Measurements from ENCODE around the gene MYOD1.

Gene MYOD1

GRCh38 chr11:17751558-17751957, 32.2 kb downstream of the MYOD1 start:
- DNase-seq: no peak

GRCh38 chr11:17752144-17752543, 32.8 kb downstream of the MYOD1 start:
- no peak for DNase-seq

DNA sequence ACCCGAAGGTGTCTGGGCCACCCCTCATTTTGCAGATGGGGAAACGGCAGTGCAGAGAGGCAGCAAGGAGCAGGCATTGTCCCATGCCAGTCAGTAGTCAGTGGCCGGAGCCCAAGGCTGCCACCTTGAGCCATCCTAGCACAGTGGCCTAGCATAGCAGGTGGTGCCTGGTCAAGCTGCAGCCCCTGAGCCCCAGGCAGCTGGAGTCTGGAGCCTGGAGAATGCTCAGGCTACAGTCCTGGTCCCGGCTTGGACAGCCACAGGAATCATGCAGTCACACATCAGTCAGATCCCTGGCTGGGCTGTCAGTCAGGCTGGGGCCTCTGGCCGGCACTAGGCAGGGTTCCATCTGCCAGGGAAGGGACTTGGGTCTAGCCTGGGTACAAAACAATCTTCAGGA, 33.8 kb downstream of the MYOD1 start:
- DNase-seq: no peak

- no peak for DNase-seq
Measured at GRCh38 chr11:17753641-17754040, 34.3 kb downstream of the MYOD1 start.

DNA sequence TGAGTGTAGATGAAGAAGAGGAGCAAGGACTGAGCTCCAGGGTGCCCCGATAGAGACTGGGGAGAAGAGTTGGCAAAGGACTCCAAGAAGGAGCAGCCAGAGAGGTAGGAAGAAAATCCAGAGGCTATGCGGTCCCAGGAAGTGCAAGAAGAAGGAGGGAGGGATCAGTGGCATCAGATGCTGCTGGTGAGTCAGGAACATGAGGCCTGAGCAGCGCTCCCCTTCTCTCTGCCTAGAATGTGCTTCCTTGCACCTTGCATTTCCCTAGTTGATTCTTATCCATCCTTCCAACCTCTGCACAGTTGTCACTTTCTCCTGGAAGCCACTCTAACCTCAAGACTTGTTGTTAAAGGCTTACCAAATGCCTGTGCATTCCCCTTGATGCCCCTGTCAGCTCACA, 36.5 kb downstream of the MYOD1 start:
- no peak for DNase-seq

DNA sequence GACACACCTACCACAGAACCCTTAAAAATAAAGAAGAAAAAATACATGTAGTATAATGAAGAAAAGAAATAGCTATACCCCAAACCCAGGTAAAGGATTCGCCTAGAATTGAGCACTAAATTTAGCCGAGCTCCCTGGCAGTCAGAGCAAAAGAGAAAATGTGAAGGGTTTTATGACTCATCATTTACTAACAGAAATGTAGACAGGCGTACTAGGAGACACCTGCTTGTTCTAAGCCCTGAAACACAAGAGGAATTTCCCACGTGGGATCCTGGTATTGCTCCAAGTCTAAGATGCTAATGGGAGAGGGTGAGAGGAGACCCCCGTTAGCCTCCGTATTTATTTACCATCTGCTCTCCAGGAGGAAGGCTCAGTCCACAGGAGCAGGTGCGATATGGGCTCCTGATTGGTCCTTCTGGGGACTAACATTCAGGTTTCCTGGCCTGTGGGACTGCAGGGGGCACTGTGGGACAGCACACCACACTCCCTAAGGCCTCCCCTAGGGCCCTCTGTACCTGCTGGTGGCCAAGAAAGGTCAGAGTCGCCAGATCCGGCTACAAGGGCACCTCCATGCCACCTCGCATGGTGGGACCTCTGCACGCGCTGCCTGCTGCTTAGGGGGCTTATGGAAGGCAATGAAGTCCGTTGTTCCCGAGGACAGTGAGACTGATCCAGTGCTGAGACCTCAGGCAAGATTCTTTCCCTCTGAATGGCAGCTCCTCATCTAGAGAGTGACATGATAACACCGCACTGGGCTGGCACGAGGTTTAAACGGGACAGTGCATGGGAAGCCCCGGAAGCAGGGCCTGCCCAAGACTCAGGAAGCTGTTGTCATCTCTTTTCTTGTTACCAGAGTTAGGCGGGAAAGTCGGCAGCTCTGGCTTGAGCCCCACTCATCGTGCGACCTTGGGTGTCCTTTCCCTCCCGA, 41.0 kb downstream of the MYOD1 start:
- no peak for DNase-seq

GRCh38 chr11:17762309-17762974, 43.1 kb downstream of the MYOD1 start:
- DNase-seq: no peak

DNA sequence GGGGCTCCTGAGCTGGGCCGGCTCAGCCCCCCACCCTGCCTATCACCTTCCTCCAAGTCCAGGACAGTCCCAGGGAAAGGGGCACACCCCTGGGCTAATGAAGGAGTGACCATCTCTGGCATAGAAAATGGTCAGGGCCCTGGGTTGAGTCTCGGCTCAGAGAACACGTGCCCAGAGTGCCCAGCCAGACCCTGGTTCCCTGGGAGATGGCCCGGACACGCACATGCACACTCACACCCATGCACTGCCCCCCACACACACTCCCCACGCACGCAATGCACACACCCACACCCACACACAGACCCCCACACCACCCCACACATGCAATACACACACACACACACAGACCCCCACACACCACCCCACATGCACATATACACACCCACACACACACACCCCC, 43.9 kb downstream of the MYOD1 start:
- no peak for DNase-seq

GRCh38 chr11:17763703-17764102, 44.3 kb downstream of the MYOD1 start:
- no peak for DNase-seq

DNA sequence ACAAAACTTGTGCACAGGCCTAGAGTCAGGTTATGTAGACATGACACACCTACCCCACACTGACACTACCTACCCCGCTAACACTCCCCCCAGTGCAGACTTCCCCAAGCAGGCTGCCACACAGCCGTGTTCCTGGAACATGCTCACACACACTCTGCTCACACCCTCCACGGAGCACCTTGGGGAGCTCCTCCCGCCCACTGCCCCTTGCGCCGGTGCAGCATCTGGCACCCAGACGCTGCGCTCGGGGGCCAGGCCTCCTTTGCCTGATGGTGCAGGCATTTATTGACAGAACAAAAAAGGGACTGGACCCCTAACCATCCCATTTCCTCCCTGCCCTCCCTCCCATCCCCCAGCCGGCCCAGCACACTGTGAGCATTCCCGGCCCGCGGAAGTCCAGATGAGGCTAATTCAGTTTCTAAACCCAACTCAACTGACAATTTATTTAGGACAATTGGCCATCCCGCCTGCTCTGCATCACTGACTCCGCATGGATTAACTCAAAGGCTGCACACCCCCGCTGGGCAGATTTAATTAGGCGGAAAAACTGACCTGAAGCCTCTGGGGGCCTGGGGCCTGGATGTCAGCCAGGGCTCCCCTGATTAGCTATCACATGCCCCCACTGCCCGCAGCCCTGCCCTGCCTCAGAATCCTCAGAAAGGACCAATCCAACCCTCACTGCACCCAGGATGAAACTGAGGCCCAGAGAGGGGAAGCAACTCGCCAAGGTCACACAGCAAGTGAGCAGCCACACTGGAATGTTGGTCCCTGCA, 45.3 kb downstream of the MYOD1 start:
- DNase-seq: no peak

GRCh38 chr11:17765356-17766072, 46.1 kb downstream of the MYOD1 start:
- no peak for DNase-seq

DNA sequence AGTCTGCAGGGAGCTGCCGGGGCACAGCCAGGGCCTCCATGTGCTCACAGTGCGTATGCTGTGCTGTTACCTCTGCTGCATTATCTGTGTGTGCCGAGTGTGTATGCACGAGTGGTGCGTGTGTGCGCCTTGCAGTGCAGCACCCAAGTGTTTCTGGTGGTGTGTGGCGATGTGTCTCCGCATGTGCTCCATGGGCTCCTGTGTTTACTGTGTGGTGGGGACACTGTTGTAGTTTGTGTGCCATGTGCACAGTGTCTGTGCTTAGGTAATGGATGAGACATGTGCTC, 46.6 kb downstream of the MYOD1 start:
- DNase-seq: no peak

GRCh38 chr11:17766590-17766989, 47.2 kb downstream of the MYOD1 start:
- no peak for DNase-seq

GRCh38 chr11:17767301-17767885, 48.0 kb downstream of the MYOD1 start:
- peak; percentile 13 for DNase-seq

GRCh38 chr11:17767914-17768313, 48.5 kb downstream of the MYOD1 start:
- DNase-seq: peak; percentile 6

DNA sequence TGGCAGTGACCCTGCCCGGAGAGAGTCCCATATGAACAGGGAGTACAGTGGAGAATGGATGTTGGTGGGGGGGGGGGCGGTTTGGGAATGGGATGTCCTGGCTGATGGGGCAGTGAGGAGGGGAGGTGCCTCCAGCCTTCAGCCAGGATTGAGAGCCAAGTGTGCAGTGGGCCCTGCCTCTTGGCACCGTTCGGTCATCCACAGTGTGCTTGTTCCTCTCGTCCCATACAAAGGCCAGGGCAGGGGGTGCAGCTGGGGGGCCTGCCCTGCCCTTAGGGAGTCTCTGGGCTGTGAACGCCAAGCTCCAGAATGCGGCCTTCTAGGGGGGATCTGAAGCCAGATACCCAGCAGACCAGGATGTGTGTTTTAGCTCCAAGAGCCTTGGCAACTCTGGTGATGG, 49.2 kb downstream of the MYOD1 start:
- DNase-seq: peak; percentile 13

- DNase-seq: no peak
Measured at GRCh38 chr11:17769218-17769617, 49.8 kb downstream of the MYOD1 start.

DNA sequence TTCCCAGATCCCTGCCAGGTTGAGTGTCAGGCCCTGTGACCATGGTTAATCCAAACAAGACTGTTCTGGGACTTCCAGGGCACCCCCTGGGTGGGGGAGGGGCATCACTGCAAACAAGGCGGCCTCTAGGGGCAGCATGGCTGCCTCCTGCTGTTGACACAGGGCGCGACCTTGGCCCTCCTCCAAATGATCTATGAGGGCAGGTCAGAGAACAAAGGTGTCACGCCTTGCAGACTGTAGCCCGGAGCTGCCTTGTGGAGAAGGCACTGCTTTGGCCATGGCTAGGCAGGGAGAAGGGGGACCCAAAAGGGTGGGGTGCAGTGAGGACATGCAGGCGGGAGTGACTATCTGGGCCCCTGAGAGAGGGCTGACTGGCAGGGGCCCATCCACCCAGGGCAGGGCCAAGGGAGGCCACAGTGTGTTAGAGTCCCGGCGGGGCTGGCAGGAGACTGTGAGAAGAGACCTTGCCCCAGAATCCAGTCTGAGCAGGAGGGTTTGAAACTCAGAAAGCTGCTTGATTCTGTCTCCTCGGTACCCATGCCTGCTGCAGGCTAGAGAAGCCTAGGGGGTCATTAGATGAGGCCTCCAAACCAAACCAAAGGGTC, 50.8 kb downstream of the MYOD1 start:
- DNase-seq: no peak

DNA sequence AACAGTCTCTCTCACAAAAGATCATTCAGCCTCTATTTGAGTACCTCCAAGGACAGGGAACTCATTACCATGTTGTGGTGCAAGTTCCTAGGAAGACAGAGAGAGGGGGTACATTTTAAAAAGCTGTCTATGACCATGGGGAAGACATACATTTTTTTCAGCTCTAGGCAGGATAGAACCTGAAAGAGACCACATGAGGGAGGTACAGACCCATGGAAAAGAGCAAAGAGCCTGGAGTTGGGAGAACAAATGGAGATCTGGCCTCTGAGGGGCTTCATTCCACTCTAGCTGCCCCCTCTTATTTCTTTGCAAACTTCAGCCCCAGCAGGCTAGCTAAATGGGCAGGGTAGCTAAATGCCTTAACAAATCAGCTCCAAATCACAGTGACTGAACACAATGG, 51.5 kb downstream of the MYOD1 start:
- DNase-seq: no peak

GRCh38 chr11:17771415-17771814, 52.0 kb downstream of the MYOD1 start:
- DNase-seq: no peak

Measured in right hindlimb (tissue), 1 donor.